ENCODE measurements around the gene ANKRD27.
"Not testable (repeated sequence)": the region's sequence is repeated elsewhere in the genome, so short reads cannot be mapped to it uniquely, and the experiment has no call there.

DNA sequence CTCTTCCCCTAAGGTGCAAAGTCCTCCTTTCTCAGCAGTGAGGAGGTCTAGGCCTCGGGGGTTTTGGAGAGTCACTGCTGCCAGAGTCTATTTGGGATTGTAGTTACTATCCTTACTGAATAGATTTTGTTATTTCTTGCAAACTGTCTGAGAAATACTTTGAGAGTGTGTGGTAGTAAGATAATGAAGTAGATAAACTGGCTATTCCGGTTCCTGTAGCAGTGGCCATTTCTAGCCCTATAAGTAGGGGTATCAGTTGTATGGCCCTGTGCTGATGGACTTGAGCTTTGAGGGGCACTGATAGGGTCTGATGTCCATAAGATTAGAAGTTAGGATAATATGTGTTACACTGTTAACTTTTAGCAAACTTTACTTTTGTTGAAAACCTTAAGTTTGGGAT, 19.3 kb upstream of the ANKRD27 start:
- TF ChIP-seq, protein P1, sequence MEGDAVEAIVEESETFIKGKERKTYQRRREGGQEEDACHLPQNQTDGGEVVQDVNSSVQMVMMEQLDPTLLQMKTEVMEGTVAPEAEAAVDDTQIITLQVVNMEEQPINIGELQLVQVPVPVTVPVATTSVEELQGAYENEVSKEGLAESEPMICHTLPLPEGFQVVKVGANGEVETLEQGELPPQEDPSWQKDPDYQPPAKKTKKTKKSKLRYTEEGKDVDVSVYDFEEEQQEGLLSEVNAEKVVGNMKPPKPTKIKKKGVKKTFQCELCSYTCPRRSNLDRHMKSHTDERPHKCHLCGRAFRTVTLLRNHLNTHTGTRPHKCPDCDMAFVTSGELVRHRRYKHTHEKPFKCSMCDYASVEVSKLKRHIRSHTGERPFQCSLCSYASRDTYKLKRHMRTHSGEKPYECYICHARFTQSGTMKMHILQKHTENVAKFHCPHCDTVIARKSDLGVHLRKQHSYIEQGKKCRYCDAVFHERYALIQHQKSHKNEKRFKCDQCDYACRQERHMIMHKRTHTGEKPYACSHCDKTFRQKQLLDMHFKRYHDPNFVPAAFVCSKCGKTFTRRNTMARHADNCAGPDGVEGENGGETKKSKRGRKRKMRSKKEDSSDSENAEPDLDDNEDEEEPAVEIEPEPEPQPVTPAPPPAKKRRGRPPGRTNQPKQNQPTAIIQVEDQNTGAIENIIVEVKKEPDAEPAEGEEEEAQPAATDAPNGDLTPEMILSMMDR (IDR thresholded peaks at IDR 0.05) = not testable (repeated sequence)
- TF ChIP-seq POLR2A (IDR thresholded peaks at IDR 0.05) = not testable (repeated sequence)
